GDM1 (cell line): ENCODE measurements around the gene SALL4.

ENCODE experiments used
- DNase-seq: peaks from one replicate; lab custom pipeline; 2025; lab: John Stamatoyannopoulos, UW

SALL4 gene

GRCh38 chr20:51735728-51736600 lies 66.4 kb downstream of the SALL4 start:
- no peak for DNase-seq

- no peak for DNase-seq
These were observed 67.2 kb downstream of the SALL4 start for GRCh38 chr20:51734876-51735720.

- DNase-seq, result no peak
These were observed 69.3 kb downstream of the SALL4 start for GRCh38 chr20:51733070-51733469.
